ENCODE data around the gene RDX. TPM values are rescaled to one million over a fixed set of nuclear protein-coding genes. Genes with fewer than 3 reads are reported as not detected.

The RDX gene
- total and polyA plus RNA-seq, 2 of the 13 experiments (the other 11 are each of a cell fraction or from before 2014, with no cell fraction given), result 20.7 to 63.1 TPM

GRCh38 chr11:110297076-110297725 lies 787 bp upstream of the RDX start:
- H3K79me2 ChIP-seq (ENCODE audit: insufficient read depth, low read length), result peaks cover 35% of the 10 kb centered on the region
- H4K20me1 ChIP-seq (ENCODE audit: insufficient read depth, low read length), result peaks cover 17% of the 10 kb centered on the region
- DNase-seq (ENCODE audit: low spot score), result peak; percentile 43
- no peaks in the 10 kb centered on the region for H3K9me3 ChIP-seq (ENCODE audit: low read length)
- peak overlapping the region; percentile 65 for H2AFZ ChIP-seq (ENCODE audit: low read length)
- ChIA-PET POLR2A (interaction anchor here (1.0 kb wide), 1 partner anchor 23 kb away, joined by 3 read pairs; no protein-coding TSS in a partner anchor), CTCF (ENCODE audit: low intra/inter-chr PET ratio, low total read pairs) (no interaction called here)
- intact Hi-C loops (cut with micrococcal nuclease; ENCODE audit: unreplicated experiment) (loop anchor here (5.0 kb wide), 4 partner anchors 80 to 205 kb away; partner anchors contain the start of gene ZC3H12C), in situ Hi-C loops (cut with HindIII; ENCODE audit: extremely low pct_ligation_motif_present, low pct_unique_long_range_greater_than_20kb) (no loop called here)
- peak overlapping the region; percentile 40 for H3K27ac ChIP-seq (ENCODE audit: extremely low read length, insufficient read depth, low read length)
- peak overlapping the region; percentile 58 for H3K9ac ChIP-seq (ENCODE audit: insufficient read depth, low read depth, low read length)
- H3K4me1 ChIP-seq (ENCODE audit: insufficient read depth, low read length), result peaks cover 53% of the 10 kb centered on the region
- TF ChIP-seq ZNF414 (CRISPR knock-in tag; IDR thresholded peaks at IDR 0.05) (peak; percentile 65; the same call in 1 of the 2 replicates), FOXC1 (CRISPR knock-in tag; IDR thresholded peaks at IDR 0.05; ENCODE audit: borderline replicate concordance) (no peak), NR1H2 (CRISPR knock-in tag; IDR thresholded peaks at IDR 0.05; ENCODE audit: borderline replicate concordance, low read depth) (no peak), RBFOX2 (IDR thresholded peaks at IDR 0.05; ENCODE audit: low read depth, low read length) (no peak), MYPOP (CRISPR knock-in tag; IDR thresholded peaks at IDR 0.05) (peak; percentile 40; the same call in 1 of the 2 replicates), ZFP90 (CRISPR knock-in tag; IDR thresholded peaks at IDR 0.05; ENCODE audit: borderline replicate concordance) (0 out of 2 replicates have a peak, but pooled peaks have one; percentile 21), FOSL2 (CRISPR knock-in tag; IDR thresholded peaks at IDR 0.05) (peak; percentile 58), ZNF30 (CRISPR knock-in tag; IDR thresholded peaks at IDR 0.05) (0 out of 2 replicates have a peak, but pooled peaks have one; percentile 25)
- peak; percentile 25; the same call in 1 of the 3 replicates for ATAC-seq
- TSS peak; percentile 87 for BruUV-seq (replicated peaks)
- H3K4me2 ChIP-seq (ENCODE audit: low read depth, low read length), result peak overlapping the region; percentile 83
- peak overlapping the region; percentile 79 to 92 (median 91) for H3K4me3 ChIP-seq (replicated peaks in 1 of 3; ENCODE audit: insufficient read depth in 1 of 3, low read depth in 2 of 3, low read length in 3 of 3)
- 2% methylated on average over 10 of the region's 10 CpGs for WGBS (ENCODE audit: low lambda C conversion rate)
- no peaks in the 10 kb centered on the region for H3K27me3 ChIP-seq (ENCODE audit: control insufficient read depth in 1 of 2, insufficient read depth in 2 of 2, low read length in 2 of 2)
- no peaks in the 10 kb centered on the region for H3K36me3 ChIP-seq (replicated peaks in 1 of 2; ENCODE audit: control insufficient read depth in 1 of 2, insufficient read depth in 2 of 2, low read length in 2 of 2)
- FAIRE-seq, result no peak

All from HepG2 (cell line).